Measurements from ENCODE around the gene BSN.

Gene BSN

DNA sequence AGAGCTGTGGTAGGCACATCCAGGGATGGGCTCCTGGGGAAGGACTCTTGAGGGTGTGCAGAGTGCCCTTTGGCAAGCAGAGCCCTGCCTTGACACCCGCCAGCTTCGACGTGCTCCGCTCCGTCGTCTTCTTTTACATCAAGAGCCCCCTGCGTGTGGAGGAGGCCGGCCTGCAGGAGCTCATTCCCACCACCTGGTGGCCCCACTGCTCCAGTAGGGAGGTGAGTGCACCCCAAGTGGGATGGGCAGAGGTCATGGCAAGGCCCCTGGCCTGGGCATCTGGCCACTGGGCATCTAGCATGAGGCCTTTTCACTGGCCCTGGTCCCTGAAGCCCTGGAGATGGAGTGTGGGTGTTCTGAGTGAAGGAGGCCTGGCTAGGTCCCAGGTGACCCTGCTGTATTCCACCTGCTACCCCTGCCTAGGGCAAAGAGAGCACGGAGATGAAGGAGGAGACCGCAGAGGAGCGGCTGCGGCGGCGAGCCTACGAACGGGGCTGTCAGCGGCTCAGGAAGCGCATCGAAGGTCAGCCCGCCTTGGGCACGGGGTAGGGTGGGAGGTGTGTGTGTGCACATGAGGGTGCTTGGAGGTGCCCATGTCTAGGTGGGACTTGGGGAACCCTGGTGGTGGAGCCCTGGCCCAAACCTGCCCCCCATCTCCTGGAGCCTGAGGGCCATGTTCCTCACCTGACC lies 147.3 kb downstream of the BSN start (continued):
- TF ChIP-seq ZNF155 (tag by site-specific recombination; IDR thresholded peaks at IDR 0.05) (no peak), ZNF76 (tag by site-specific recombination; IDR thresholded peaks at IDR 0.05; ENCODE audit: borderline replicate concordance, low read depth) (no peak), ZNF792 (tag by site-specific recombination; IDR thresholded peaks at IDR 0.05) (no peak)

DNA sequence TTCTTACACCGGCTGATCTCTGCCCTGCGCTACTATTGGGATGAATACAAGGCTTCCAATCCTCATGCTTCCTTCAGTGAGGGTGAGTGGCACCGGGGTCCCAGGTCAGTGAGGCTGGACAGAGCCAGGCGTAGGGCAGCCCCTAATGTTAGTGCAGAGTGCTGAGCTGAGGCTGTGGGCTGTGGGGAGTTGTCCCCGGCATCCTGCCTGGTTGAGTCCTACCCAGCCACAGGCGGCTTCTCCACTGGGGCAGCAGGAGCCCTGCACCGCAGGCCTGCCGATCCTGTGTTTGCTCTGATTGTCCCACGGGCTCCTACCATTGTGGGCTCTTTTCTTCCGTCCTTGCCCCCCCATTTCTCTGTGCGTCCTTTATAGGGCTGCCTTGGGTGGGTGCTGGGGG lies 148.4 kb downstream of the BSN start:
- no peak overlapping the region for H3K4me3 ChIP-seq (ENCODE audit: low read depth, low read length)
- POLR2A ChIA-PET, result no interaction called here
- H3K27ac ChIP-seq (ENCODE audit: extremely low read depth, low read depth, low read length), result no peak overlapping the region
- no peak for TF ChIP-seq ZNF626 (tag by site-specific recombination; IDR thresholded peaks at IDR 0.05)
- TF ChIP-seq ZNF341 (tag by site-specific recombination; IDR thresholded peaks at IDR 0.05; ENCODE audit: low read depth), result no peak
- TF ChIP-seq ZSCAN16 (tag by site-specific recombination; IDR thresholded peaks at IDR 0.05), result no peak
- TF ChIP-seq ZNF223 (tag by site-specific recombination; IDR thresholded peaks at IDR 0.05), result no peak
- no peak for TF ChIP-seq SP2 (tag by site-specific recombination; IDR thresholded peaks at IDR 0.05)
- TF ChIP-seq, protein P1, sequence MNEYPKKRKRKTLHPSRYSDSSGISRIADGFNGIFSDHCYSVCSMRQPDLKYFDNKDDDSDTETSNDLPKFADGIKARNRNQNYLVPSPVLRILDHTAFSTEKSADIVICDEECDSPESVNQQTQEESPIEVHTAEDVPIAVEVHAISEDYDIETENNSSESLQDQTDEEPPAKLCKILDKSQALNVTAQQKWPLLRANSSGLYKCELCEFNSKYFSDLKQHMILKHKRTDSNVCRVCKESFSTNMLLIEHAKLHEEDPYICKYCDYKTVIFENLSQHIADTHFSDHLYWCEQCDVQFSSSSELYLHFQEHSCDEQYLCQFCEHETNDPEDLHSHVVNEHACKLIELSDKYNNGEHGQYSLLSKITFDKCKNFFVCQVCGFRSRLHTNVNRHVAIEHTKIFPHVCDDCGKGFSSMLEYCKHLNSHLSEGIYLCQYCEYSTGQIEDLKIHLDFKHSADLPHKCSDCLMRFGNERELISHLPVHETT (tag by site-specific recombination; IDR thresholded peaks at IDR 0.05), result no peak
- TF ChIP-seq HOXA7 (CRISPR knock-in tag; IDR thresholded peaks at IDR 0.05; ENCODE audit: borderline replicate concordance), result no peak
- TF ChIP-seq ZNF677 (tag by site-specific recombination; IDR thresholded peaks at IDR 0.05), result no peak
- TF ChIP-seq ZNF155 (tag by site-specific recombination; IDR thresholded peaks at IDR 0.05), result no peak
- TF ChIP-seq, protein P2, sequence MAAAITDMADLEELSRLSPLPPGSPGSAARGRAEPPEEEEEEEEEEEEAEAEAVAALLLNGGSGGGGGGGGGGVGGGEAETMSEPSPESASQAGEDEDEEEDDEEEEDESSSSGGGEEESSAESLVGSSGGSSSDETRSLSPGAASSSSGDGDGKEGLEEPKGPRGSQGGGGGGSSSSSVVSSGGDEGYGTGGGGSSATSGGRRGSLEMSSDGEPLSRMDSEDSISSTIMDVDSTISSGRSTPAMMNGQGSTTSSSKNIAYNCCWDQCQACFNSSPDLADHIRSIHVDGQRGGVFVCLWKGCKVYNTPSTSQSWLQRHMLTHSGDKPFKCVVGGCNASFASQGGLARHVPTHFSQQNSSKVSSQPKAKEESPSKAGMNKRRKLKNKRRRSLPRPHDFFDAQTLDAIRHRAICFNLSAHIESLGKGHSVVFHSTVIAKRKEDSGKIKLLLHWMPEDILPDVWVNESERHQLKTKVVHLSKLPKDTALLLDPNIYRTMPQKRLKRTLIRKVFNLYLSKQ (tag by site-specific recombination; IDR thresholded peaks at IDR 0.05; ENCODE audit: borderline replicate concordance), result no peak
- TF ChIP-seq FEZF1 (tag by site-specific recombination; IDR thresholded peaks at IDR 0.05), result no peak
- no peak for TF ChIP-seq ZNF248 (tag by site-specific recombination; IDR thresholded peaks at IDR 0.05)
- TF ChIP-seq, protein P3, sequence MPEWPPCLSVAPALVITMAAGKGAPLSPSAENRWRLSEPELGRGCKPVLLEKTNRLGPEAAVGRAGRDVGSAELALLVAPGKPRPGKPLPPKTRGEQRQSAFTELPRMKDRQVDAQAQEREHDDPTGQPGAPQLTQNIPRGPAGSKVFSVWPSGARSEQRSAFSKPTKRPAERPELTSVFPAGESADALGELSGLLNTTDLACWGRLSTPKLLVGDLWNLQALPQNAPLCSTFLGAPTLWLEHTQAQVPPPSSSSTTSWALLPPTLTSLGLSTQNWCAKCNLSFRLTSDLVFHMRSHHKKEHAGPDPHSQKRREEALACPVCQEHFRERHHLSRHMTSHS (tag by site-specific recombination; IDR thresholded peaks at IDR 0.05), result no peak
- no peak for TF ChIP-seq ZNF10 (tag by site-specific recombination; IDR thresholded peaks at IDR 0.05)
- TF ChIP-seq, protein P4, sequence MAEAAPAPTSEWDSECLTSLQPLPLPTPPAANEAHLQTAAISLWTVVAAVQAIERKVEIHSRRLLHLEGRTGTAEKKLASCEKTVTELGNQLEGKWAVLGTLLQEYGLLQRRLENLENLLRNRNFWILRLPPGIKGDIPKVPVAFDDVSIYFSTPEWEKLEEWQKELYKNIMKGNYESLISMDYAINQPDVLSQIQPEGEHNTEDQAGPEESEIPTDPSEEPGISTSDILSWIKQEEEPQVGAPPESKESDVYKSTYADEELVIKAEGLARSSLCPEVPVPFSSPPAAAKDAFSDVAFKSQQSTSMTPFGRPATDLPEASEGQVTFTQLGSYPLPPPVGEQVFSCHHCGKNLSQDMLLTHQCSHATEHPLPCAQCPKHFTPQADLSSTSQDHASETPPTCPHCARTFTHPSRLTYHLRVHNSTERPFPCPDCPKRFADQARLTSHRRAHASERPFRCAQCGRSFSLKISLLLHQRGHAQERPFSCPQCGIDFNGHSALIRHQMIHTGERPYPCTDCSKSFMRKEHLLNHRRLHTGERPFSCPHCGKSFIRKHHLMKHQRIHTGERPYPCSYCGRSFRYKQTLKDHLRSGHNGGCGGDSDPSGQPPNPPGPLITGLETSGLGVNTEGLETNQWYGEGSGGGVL (tag by site-specific recombination; IDR thresholded peaks at IDR 0.05), result no peak
- no peak for TF ChIP-seq ZNF843 (tag by site-specific recombination; IDR thresholded peaks at IDR 0.05)
- CTCF ChIA-PET, result interaction anchor here (0.7 to 4.7 kb wide), 5 partner anchors 9 to 491 kb away, joined by 3 to 36 read pairs (median 5); no protein-coding TSS in a partner anchor
- no peaks in the 10 kb centered on the region for H3K9me3 ChIP-seq (ENCODE audit: control insufficient read depth, insufficient read depth, low read depth, low read length)
- H3K4me1 ChIP-seq (ENCODE audit: control insufficient read depth, insufficient read depth, low read length), result no peaks in the 10 kb centered on the region
- peaks cover 0 to 94% of the 10 kb centered on the region in 2 experiments; a peak in 2 of 3 replicates for H3K36me3 ChIP-seq (ENCODE audit: control insufficient read depth in 2 of 2, insufficient read depth in 1 of 2, low read length in 2 of 2)
